ENCODE results near the gene PSMB3.

GRCh38 chr17:38709104-38709820, 43.3 kb upstream of the PSMB3 start:
- TF ChIP-seq CTCF (optimal IDR thresholded peaks at IDR 0.05 in 1 of 3, IDR thresholded peaks at IDR 0.05 in 1 of 3, conservative IDR thresholded peaks at IDR 0.05 in 1 of 3; ENCODE audit: extremely low read depth in 1 of 3, insufficient read depth in 2 of 3, low read length in 3 of 3) = no peak
- TF ChIP-seq EZH2 (IDR thresholded peaks at IDR 0.05; ENCODE audit: low read length) = no peak

Measured in keratinocyte (primary cell).